ENCODE results near the gene DUSP7.

DNA sequence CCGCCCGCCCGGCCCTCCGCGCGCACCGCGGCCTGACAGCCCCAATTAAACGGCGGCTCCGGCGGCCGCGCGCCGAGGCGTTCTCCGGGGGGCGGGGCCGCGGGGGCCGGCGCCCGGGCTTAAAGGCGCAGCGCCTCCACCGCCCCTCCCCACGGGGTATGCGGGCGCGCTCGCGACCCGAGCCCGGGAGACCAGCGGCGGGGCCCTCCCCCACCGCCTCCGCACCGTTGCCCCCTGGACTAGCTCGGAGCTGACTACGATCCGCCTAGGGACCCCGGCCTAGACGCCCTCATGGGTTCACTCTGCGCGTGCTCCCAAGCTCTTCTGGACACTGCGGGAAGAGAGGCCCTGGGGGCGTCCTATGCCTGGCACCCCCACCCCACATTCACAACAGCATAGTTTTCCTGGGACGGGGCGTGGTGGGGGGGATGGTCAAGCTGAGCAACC, at the start of gene DUSP7:
- TF ChIP-seq POLR2AphosphoS5 (IDR thresholded peaks at IDR 0.05; ENCODE audit: low read depth, low read length) (no peak), POLR2A (IDR thresholded peaks at IDR 0.05; ENCODE audit: low read depth, low read length) (no peak), TAF1 (IDR thresholded peaks at IDR 0.05; ENCODE audit: borderline replicate concordance, low read depth, low read length) (no peak)
